ENCODE data around the gene RNF20.

- TF ChIP-seq POLR2A (IDR thresholded peaks at IDR 0.05; ENCODE audit: low read depth, low read length) (no peak), POLR2AphosphoS5 (IDR thresholded peaks at IDR 0.05; ENCODE audit: low read depth, low read length) (no peak)
These were observed 9.6 kb downstream of the RNF20 start for GRCh38 chr9:101543098-101543735.
